GM12878 (cell line): ENCODE results near the gene LYRM4. TPM values are rescaled to one million over a fixed set of nuclear protein-coding genes. Genes with fewer than 3 reads are reported as not detected.

ENCODE experiments used
- ATAC-seq: fragments of 200-7000 bp; cut with Tn5 transposase; 3 replicates; pipeline ENCODE4 v1.9.1; 2020; ENCODE audit warnings: mild to moderate bottlenecking, moderate library complexity
- BruUV-seq: library from RNA; stranded (reverse); fragments of 400-500 nt; replicated peaks from 2 replicates; lab custom pipeline; 2021; lab: Mats Ljungman, UMichigan
- CTCF ChIA-PET: fragments of 300-600 bp; sonication (Branson Sonifier 250); formaldehyde crosslinking; extraction: SDS; loops from one replicate; lab custom pipeline; 2021; ENCODE audit warnings: inconsistent platforms; lab: Yijun Ruan, JAX
- POLR2A ChIA-PET: fragments of 350-600 bp; formaldehyde crosslinking; extraction: SDS; loops from one replicate; lab custom pipeline; 2021; ENCODE audit warnings: inconsistent platforms; lab: Charles Lee
- RAD21 ChIA-PET: fragments of 300-600 bp; sonication (Branson Sonifier 250); formaldehyde crosslinking; loops from one replicate; lab custom pipeline; 2023; ENCODE audit warnings: antibody characterized with exemption; ENCODE audit not compliant: unreplicated experiment; lab: Charles Lee
- SMC1A ChIA-PET: fragments of 300-600 bp; sonication (Branson Sonifier 250); formaldehyde crosslinking; loops from one replicate; lab custom pipeline; 2023; ENCODE audit not compliant: unreplicated experiment, uncharacterized antibody; lab: Charles Lee
- DNase-seq: peaks from one replicate; pipeline ENCODE4 v3.0.0-alpha.2; 2011; ENCODE audit warnings: low read depth, low spot score
- FAIRE-seq: peaks from 3 replicates; lab custom pipeline; 2011; peaks lifted over from hg19 to GRCh38; lab: Jason Lieb, UNC
- H2AFZ ChIP-seq: 2 replicates; pipeline ENCODE4 v1.6.0; 2011; ENCODE audit warnings: low read depth, low read length, control low read depth; ENCODE audit not compliant: control insufficient read depth
- H3K27ac ChIP-seq: 2 replicates; pipeline ENCODE4 v1.5.1; 2011; ENCODE audit warnings: control low read depth; ENCODE audit not compliant: control insufficient read depth, insufficient read depth
- H3K27me3 ChIP-seq, 2 experiments: replicated peaks in 1 of 2; 2 replicates each; pipeline versions ENCODE4 v1.6.0 to v1.6.1; 2011; ENCODE audit warnings: low read length in 1 of 2; ENCODE audit not compliant: control insufficient read depth in 2 of 2, insufficient read depth in 2 of 2
- H3K36me3 ChIP-seq, 2 experiments: 2 replicates each; pipeline ENCODE4 v1.5.1; 2011; ENCODE audit warnings: low read length in 1 of 2; ENCODE audit not compliant: control insufficient read depth in 2 of 2, insufficient read depth in 2 of 2
- H3K4me1 ChIP-seq: 2 replicates; pipeline ENCODE4 v1.6.1; 2011; ENCODE audit warnings: mild to moderate bottlenecking, low read length, moderate library complexity, mixed read lengths; ENCODE audit not compliant: control insufficient read depth, insufficient read depth
- H3K4me2 ChIP-seq: 2 replicates; pipeline ENCODE4 v1.6.0; 2011; ENCODE audit warnings: control low read depth; ENCODE audit not compliant: control insufficient read depth, insufficient read depth
- H3K4me3 ChIP-seq: fragments of 200-600 bp; sonication (generic); 2 replicates; pipeline ENCODE4 v1.5.1; 2016
- H3K79me2 ChIP-seq: 2 replicates; pipeline ENCODE4 v1.6.0; 2011; ENCODE audit warnings: low read length; ENCODE audit not compliant: control insufficient read depth, insufficient read depth
- H3K9ac ChIP-seq: 2 replicates; pipeline ENCODE4 v1.8.0; 2011; ENCODE audit warnings: low read length, control low read depth, mixed read lengths; ENCODE audit not compliant: control insufficient read depth, insufficient read depth
- H3K9me3 ChIP-seq: replicated peaks from 3 replicates; pipeline ENCODE4 v1.5.1; 2011; ENCODE audit warnings: mild to moderate bottlenecking, low read length; ENCODE audit not compliant: control insufficient read depth, insufficient read depth
- H4K20me1 ChIP-seq: 2 replicates; pipeline ENCODE4 v1.6.0; 2011; ENCODE audit not compliant: control insufficient read depth, insufficient read depth
- ASH2L ChIP-seq: fragments of 300-600, 200-600 bp; sonication (generic); IDR thresholded peaks from 2 replicates; pipeline ENCODE4 v1.6.1; 2017; ENCODE audit warnings: low read depth, mild to moderate bottlenecking, borderline replicate concordance
- ATF2 ChIP-seq: IDR thresholded peaks from 2 replicates; pipeline ENCODE4 v1.6.1; 2012; ENCODE audit warnings: low read length, inconsistent platforms
- ATF7 ChIP-seq: fragments of 450-650 bp; IDR thresholded peaks from 2 replicates; pipeline ENCODE4 v1.6.1; 2016; ENCODE audit warnings: low read depth, mild to moderate bottlenecking
- BACH1 ChIP-seq: fragments of 450-650 bp; IDR thresholded peaks from 2 replicates; pipeline ENCODE4 v1.6.1; 2017; ENCODE audit warnings: mild to moderate bottlenecking, borderline replicate concordance
- HCFC1 ChIP-seq: fragments of 150-350 bp; IDR thresholded peaks from 2 replicates; pipeline ENCODE4 v1.6.1; 2014; ENCODE audit warnings: low read length
- HDAC2 ChIP-seq: fragments of 200-600 bp; sonication (generic); IDR thresholded peaks from 2 replicates; pipeline ENCODE4 v1.6.1; 2017
- PBX3 ChIP-seq: IDR thresholded peaks from 2 replicates; pipeline ENCODE4 v1.6.1; 2011; ENCODE audit warnings: mild to moderate bottlenecking, low read depth, low read length, moderate library complexity; ENCODE audit not compliant: insufficient replicate concordance
- SMC3 ChIP-seq: IDR thresholded peaks from 2 replicates; pipeline ENCODE4 v1.6.1; 2011; ENCODE audit warnings: low read length, improper control_type of control experiment, borderline replicate concordance
- USF1 ChIP-seq: IDR thresholded peaks from 2 replicates; pipeline ENCODE4 v1.6.1; 2011; ENCODE audit warnings: borderline replicate concordance, low read depth, mild to moderate bottlenecking, moderate library complexity, mixed read lengths, low read length; ENCODE audit not compliant: insufficient read depth; ENCODE audit errors: extremely low read length
- ZBED1 ChIP-seq: IDR thresholded peaks from 2 replicates; pipeline ENCODE4 v1.6.1; 2016; ENCODE audit warnings: borderline replicate concordance
- WGBS: methylation state at CpG from one replicate; pipeline ENCODE4 v1.1.6; 2016; ENCODE audit warnings: low lambda C conversion rate; ENCODE audit not compliant: insufficient replicate concordance, insufficient coverage; ENCODE audit errors: missing lambda C conversion rate; 5-methylcytosine and 5-hydroxymethylcytosine counted together
- in situ Hi-C: fragments of 300-500 bp; cut with MboI; formaldehyde crosslinking; loops from 9 replicates; pipeline ENCODE4 v1.14.3; 2018; ENCODE audit warnings: mixed read lengths
- intact Hi-C: fragments of 100-400 bp; cut with micrococcal nuclease; formaldehyde crosslinking; loops from one replicate; pipeline ENCODE4 v1.14.2; 2022; ENCODE audit not compliant: unreplicated experiment
- polyA plus RNA-seq, 11 experiments: library from polyadenylated mRNA; depleted of rRNA in 4 of 11; unstranded in 6 of 11; stranded (reverse) in 5 of 11; fragments of >200 nt; fragmentation: Nextera tagmentation in 4 of 11; fragmentation: Illumina TruSeq in 1 of 11; extraction: Ambion mirVana in 4 of 11; extraction: Trizol in 1 of 11; gene quantifications; 1 replicate in 1 of 11; 2 replicates in 10 of 11; pipeline versions ENCODE4 v1.2.1 to v1.2.3, GENCODE V29; 2011 to 2016; ENCODE audit warnings: inconsistent platforms in 2 of 11, missing spikeins in 2 of 11, low read depth in 1 of 11
- total RNA-seq, 4 experiments: library from RNA; depleted of rRNA in 3 of 4; stranded (reverse); fragments of >200 nt in 3 of 4; fragmentation: Illumina TruSeq in 1 of 4; extraction: Trizol in 1 of 4; gene quantifications; 2 replicates each; pipeline versions ENCODE4 v1.2.1 to v1.2.3, GENCODE V29; 2013 to 2021

LYRM4 gene
- total and polyA plus RNA-seq, 10 of the 15 experiments (the other 5 are each of a cell fraction or from before 2014, with no cell fraction given), result 32.7 to 66.8 (median 44.0) TPM

- no peak overlapping the region for H3K4me2 ChIP-seq
- no peaks in the 10 kb centered on the region for H3K27me3 ChIP-seq
- in situ Hi-C loops, result no loop called here
- H3K9me3 ChIP-seq, result no peaks in the 10 kb centered on the region
- H3K4me1 ChIP-seq, result no peaks in the 10 kb centered on the region
- no peak for TF ChIP-seq USF1
- TF ChIP-seq ZBED1, result no peak
- TF ChIP-seq BACH1, result no peak
- TF ChIP-seq HCFC1, result no peak
- TF ChIP-seq ATF7, result no peak
- no peak for TF ChIP-seq HDAC2
- no peak for TF ChIP-seq ATF2
- no peak for TF ChIP-seq SMC3
- no peak for TF ChIP-seq ASH2L
- TF ChIP-seq PBX3, result no peak
- TF ChIP-seq, all 136 proteins: peak for 0
- no peak overlapping the region for H3K9ac ChIP-seq
- POLR2A ChIA-PET, result no interaction called here
- CTCF ChIA-PET, result interaction anchor here (1.5 kb wide), 1 partner anchor 9 kb away, joined by 6 read pairs; no protein-coding TSS in a partner anchor
- DNase-seq (no peak), FAIRE-seq (no peak), ATAC-seq (no peak)
- RAD21 ChIA-PET, result no interaction called here
- intact Hi-C loops, result no loop called here
- no TSS peak for BruUV-seq
- SMC1A ChIA-PET, result no interaction called here
- H3K79me2 ChIP-seq, result no peaks in the 10 kb centered on the region
- H3K36me3 ChIP-seq, result no peaks in the 10 kb centered on the region
- no peak overlapping the region for H3K27ac ChIP-seq
- no peak overlapping the region for H3K4me3 ChIP-seq
- WGBS, result 95% methylated on average over 5 of the region's 5 CpGs
- no peaks in the 10 kb centered on the region for H4K20me1 ChIP-seq
- no peak overlapping the region for H2AFZ ChIP-seq
Observed at GRCh38 chr6:5153186-5153585, 107.6 kb downstream of the LYRM4 start.
